ENCODE data around the gene TXNDC5.

DNA sequence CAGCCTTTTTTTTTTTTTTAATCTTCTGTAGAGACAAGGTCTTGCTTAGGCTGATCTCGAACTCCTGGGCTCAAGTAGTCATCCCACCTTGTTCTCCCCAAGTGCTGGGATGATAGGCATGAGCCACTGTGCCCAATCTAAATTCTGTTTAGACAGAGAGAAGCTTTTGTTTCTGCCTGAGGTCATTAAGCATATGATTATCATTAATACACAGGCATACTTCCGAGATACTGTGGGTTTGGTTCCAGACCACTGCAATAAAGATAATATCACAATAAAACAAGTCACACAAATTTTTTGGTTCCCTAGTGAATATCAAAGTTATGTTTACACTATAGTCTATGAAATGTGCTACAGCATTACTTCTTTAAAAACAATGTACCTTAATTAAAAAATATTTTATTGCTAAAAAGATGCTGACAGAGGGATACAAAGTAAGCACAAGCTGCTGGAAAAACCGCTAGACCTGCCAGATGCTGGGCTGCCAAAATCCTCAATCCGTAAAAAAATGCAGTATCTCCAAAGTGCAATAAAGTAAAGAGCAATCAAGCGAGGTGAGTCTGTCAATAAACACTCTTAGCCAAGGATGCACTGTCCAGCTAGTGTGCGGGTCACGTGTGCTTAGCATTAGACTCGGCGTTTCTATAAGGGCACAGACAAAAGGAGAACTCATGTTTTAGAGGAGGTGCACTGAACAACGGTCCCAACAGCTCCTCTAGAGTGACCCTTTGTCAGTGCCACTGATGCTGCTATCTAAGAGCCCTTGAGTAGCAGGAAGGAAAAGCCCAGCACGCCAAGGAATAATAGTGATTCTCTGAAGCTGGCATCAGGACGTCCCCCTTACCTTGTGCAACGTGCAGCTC is 16.1 kb downstream of the TXNDC5 start:
- TF ChIP-seq POLR2A (IDR thresholded peaks at IDR 0.05) (no peak), EP300 (IDR thresholded peaks at IDR 0.05) (no peak)
- TF ChIP-seq, protein P1, sequence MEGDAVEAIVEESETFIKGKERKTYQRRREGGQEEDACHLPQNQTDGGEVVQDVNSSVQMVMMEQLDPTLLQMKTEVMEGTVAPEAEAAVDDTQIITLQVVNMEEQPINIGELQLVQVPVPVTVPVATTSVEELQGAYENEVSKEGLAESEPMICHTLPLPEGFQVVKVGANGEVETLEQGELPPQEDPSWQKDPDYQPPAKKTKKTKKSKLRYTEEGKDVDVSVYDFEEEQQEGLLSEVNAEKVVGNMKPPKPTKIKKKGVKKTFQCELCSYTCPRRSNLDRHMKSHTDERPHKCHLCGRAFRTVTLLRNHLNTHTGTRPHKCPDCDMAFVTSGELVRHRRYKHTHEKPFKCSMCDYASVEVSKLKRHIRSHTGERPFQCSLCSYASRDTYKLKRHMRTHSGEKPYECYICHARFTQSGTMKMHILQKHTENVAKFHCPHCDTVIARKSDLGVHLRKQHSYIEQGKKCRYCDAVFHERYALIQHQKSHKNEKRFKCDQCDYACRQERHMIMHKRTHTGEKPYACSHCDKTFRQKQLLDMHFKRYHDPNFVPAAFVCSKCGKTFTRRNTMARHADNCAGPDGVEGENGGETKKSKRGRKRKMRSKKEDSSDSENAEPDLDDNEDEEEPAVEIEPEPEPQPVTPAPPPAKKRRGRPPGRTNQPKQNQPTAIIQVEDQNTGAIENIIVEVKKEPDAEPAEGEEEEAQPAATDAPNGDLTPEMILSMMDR (IDR thresholded peaks at IDR 0.05), result no peak
